GM13977 (cell line): ENCODE data around the gene FDXR.
A peak's percentile ranks its signal among the peaks of the same experiment; 100 is the strongest.

Experiments used
- DNase-seq: peaks from one replicate; pipeline ENCODE4 v3.0.0; 2012; ENCODE audit warnings: low spot score
- in situ Hi-C: fragments of 300-500 bp; cut with MboI; formaldehyde crosslinking; loops from one replicate; pipeline ENCODE4 v1.12.0; 2022; ENCODE audit warnings: low sequenced_read_pairs, low pct_unique_long_range_greater_than_20kb, mixed read lengths, inconsistent platforms; ENCODE audit not compliant: unreplicated experiment
- TF ChIP-seq, protein P1 (sequence below): IDR thresholded peaks from 2 replicates; pipeline ENCODE4 v1.5.1; 2012; ENCODE audit warnings: mild to moderate bottlenecking, control low read depth; ENCODE audit not compliant: insufficient read depth; ENCODE audit errors: extremely low read depth, missing control alignments

FDXR gene

DNA sequence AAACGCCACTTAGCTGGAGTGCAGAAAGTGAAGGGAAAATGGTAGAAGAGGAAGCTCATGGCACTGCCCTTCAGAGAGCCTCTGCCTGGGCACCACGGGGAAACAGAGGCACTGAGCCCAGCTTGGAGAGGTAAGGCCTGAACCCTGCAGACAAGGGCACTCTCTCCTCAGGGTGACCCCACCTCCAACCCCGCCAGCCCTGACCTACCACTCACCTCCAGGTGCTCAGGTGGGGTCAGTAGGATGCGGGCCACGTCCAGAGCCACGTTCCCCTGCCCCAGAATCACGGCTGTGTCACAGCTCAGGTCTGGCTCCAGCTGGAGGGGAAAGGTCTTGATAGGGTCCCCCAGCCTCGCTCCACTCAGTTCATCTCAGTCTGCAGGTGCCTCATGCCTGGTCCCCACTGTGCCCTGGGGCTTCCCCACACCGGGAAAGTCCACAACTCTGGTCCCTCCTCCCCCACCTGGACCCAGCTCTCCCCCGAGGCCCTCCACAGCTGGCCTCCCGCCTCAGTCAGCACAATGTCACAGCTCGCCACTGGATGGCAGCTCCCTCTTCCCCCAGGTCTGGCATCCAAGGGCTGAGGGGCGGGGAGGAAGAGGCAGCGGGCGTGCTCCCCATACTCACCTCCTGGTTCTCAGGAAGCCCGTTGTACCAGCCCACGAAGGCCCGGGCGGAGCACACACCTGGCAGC, 7.1 kb downstream of the FDXR start:
- TF ChIP-seq, protein P1, sequence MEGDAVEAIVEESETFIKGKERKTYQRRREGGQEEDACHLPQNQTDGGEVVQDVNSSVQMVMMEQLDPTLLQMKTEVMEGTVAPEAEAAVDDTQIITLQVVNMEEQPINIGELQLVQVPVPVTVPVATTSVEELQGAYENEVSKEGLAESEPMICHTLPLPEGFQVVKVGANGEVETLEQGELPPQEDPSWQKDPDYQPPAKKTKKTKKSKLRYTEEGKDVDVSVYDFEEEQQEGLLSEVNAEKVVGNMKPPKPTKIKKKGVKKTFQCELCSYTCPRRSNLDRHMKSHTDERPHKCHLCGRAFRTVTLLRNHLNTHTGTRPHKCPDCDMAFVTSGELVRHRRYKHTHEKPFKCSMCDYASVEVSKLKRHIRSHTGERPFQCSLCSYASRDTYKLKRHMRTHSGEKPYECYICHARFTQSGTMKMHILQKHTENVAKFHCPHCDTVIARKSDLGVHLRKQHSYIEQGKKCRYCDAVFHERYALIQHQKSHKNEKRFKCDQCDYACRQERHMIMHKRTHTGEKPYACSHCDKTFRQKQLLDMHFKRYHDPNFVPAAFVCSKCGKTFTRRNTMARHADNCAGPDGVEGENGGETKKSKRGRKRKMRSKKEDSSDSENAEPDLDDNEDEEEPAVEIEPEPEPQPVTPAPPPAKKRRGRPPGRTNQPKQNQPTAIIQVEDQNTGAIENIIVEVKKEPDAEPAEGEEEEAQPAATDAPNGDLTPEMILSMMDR: no peak
- in situ Hi-C loops: loop anchor here (10.0 kb wide), 1 partner anchor 121 kb away; the partner anchor contains the start of gene NHERF1
- DNase-seq: no peak

DNA sequence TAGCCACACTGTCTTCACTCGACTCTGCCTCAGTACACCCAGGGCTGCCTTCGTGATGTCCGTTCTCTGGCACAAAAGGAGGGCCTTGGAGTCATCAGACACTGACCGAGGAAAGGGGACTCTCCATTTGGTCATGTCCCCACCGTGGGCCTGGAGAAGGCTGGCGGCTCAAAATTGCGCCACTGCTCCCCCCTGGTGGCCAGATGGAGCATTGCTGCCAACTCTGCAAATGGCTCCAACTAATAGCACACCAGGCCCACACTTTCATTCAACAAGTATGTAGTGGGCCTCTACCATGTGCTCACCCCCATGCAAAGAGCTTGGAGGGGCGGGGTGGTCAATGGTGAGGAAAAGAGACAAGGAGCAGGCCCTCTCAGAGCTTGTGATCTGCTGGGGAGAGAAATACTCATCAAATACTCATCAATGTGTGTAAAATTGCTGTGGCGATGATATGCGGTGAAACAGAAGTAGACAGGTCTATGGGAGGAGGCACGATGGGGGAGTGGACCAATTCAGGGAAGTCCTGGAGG, 7.9 kb downstream of the FDXR start:
- in situ Hi-C loops: loop anchor here (10.0 kb wide), 1 partner anchor 120 kb away; the partner anchor contains the start of gene NHERF1
- TF ChIP-seq, protein P1: peak; percentile 91
- DNase-seq: peak; percentile 89

DNA sequence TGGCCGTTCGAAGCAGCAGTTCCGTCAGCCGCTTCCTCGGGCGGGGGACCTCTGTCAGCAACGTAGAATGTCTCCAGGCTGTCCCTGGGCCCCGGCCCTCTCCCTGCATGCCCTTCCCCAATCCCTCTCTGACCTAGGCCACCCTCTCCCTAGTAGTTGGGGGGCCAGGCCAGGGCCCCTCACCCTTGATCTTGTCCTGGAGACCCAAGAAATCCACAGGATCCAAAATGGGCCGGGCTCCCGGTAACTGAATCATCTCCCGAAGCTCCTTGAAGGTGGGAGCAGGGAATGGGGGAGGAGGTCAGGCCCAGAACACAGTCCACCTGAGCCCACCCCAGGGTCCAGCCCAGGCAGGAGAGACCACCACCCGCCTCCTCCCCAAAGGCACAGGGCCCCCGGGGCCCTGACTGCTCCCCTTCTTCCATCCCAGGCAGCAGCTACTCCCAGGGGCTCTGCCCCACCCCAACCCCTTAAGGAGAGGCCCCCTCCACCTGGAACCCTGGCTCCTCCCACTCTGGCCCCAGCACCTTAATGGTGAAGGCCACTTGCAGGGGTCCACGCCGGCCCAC, 8.4 kb downstream of the FDXR start:
- in situ Hi-C loops: loop anchor here (10.0 kb wide), 1 partner anchor 120 kb away; the partner anchor contains the start of gene NHERF1
- DNase-seq: no peak
- TF ChIP-seq, protein P1: no peak

DNA sequence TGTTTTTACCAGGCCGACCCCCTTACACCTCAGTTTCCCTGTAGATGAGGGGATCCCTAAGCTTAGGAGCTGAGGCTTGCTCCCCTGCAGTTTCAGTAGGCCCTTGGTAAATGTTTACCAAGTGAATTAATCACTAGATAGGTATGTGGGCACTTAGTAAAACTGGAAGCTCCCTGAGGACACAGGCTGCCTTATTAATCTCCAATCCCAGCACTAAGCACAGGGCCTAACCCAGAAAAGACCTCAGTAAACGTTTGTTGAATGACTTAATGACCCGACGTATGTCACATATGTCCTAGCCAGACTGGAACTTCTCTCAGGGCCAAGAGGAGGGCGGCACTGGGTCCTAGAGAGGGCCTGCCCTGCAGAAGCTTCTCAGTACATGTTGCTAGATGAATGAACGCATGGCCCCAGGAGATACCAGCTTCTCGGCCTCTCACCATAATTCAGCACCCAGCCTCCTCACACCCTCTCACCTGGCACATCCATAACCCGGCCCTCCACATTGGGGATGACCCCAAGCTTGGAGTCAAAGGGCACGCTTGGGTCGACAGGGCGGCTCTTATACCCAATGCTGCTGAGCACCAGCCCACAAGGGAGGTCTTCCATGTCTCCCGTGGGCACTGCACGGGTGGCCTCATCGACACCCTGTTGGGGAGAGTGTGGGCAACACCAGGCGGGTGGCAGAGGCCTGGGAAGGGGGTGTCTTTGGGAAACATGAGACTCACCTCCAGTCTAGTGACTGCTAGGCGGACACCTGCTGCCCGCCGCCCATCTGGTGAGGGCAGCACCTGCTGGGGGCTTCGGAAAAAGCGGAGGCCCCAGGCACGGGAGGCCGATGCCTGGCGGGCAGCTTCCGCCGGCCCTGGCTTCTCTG, 9.1 kb downstream of the FDXR start:
- DNase-seq: no peak
- in situ Hi-C loops: loop anchor here (10.0 kb wide), 1 partner anchor 119 kb away; the partner anchor contains the start of gene NHERF1
- TF ChIP-seq, protein P1: no peak

DNA sequence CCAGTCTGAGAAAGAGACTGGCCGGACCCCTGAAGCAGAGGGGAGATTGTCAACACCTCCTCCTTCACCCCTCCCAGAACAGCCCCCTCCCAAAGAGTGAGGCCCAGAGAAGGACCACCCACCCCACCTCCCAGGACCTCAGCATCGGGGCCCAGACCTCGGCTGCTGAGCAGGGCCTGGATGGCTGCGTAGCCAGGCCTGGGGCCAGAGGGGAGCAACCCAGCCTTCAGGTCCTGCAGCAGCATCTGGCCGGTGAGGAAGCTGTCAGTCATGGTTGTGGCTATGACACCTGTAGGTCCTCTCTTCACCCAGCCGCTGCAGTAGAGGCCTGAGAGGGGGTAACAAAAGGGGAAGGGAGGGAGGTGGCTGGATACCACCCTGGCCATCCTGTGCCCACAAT, 9.9 kb downstream of the FDXR start:
- in situ Hi-C loops: loop anchor here (10.0 kb wide), 1 partner anchor 118 kb away; the partner anchor contains the start of gene NHERF1
- no peak for DNase-seq
- TF ChIP-seq, protein P1: no peak
